Adipose tissue (tissue), 3 donors: ENCODE measurements around the gene LRRN4. TPM values are rescaled to one million over a fixed set of nuclear protein-coding genes. Genes with fewer than 3 reads are reported as not detected.
"Not testable (repeated sequence)": the region's sequence is repeated elsewhere in the genome, so short reads cannot be mapped to it uniquely, and the experiment has no call there.

ENCODE experiments used
- H3K27ac ChIP-seq: one replicate; pipeline ENCODE4 v1.5.1; 2013; ENCODE audit warnings: low read depth, low read length
- WGBS, 3 donors: extraction: QIAGEN DNeasy Blood & Tissue Kit; methylation state at CpG; one replicate each; pipeline ENCODE4 v1.1.7; 2013; 5-methylcytosine and 5-hydroxymethylcytosine counted together
- polyA plus RNA-seq, 3 donors: library from polyadenylated mRNA; stranded (reverse); fragments of 200-250 nt; gene quantifications; one replicate each; pipeline ENCODE4 v1.2.3, GENCODE V29; 2013
- donor health status: healthy with polysubstance abuse.
- donor health status: Bipolar disorder and iron deficiency.
- donor health status: healthy.

LRRN4 gene
- polyA plus RNA-seq, 3 donors = 0.69 to 1.7 (median 1.0) TPM

- 80 to 91% (median 88%) methylated on average over 8 of the region's 8 CpGs for WGBS, 3 donors
- no peak overlapping the region for H3K27ac ChIP-seq
These were observed 13.3 kb downstream of the LRRN4 start for GRCh38 chr20:6040540-6040939.

GRCh38 chr20:6039766-6040165 lies 14.1 kb downstream of the LRRN4 start:
- H3K27ac ChIP-seq = no peak overlapping the region
- 74 to 85% (median 76%) methylated on average over 5 of the region's 5 CpGs for WGBS, 3 donors

- H3K27ac ChIP-seq = no peak overlapping the region
These were observed 15.6 kb downstream of the LRRN4 start for GRCh38 chr20:6038256-6038655.

GRCh38 chr20:6037082-6037481 lies 16.8 kb downstream of the LRRN4 start:
- WGBS, 3 donors = 88 to 90% (median 90%) methylated on average over 1 of the region's 1 CpG
- H3K27ac ChIP-seq = no peak overlapping the region

More at GRCh38 chr20:6038256-6038655, 15.6 kb downstream of the LRRN4 start:
- WGBS, 3 donors = 85 to 96% (median 90%) methylated on average over 3 of the region's 3 CpGs

- no peak overlapping the region for H3K27ac ChIP-seq
These were observed 17.6 kb downstream of the LRRN4 start for GRCh38 chr20:6036213-6036612.

GRCh38 chr20:6034134-6034969 lies 19.5 kb downstream of the LRRN4 start:
- no peak overlapping the region for H3K27ac ChIP-seq
- WGBS, 3 donors = 18 to 45% (median 31%) methylated on average over 2 of the region's 2 CpGs

More at GRCh38 chr20:6036213-6036612, 17.6 kb downstream of the LRRN4 start:
- WGBS, 3 donors = 95 to 97% (median 96%) methylated on average over 4 of the region's 4 CpGs

GRCh38 chr20:6032907-6033306 lies 21.0 kb downstream of the LRRN4 start:
- whole genome bisulfite sequencing, 3 donors = 96 to 97% (median 97%) methylated on average over 8 of the region's 8 CpGs
- not testable (repeated sequence) for H3K27ac ChIP-seq

GRCh38 chr20:6030453-6031080 lies 23.3 kb downstream of the LRRN4 start:
- WGBS, 3 donors = 65 to 82% (median 81%) methylated on average over 6 of the region's 6 CpGs
- H3K27ac ChIP-seq = no peak overlapping the region

GRCh38 chr20:6029538-6029937 lies 24.3 kb downstream of the LRRN4 start:
- H3K27ac ChIP-seq = no peak overlapping the region
- WGBS, 3 donors = 65 to 68% (median 66%) methylated on average over 6 of the region's 6 CpGs

- H3K27ac ChIP-seq = no peak overlapping the region
These were observed 25.0 kb downstream of the LRRN4 start for GRCh38 chr20:6028818-6029217.

- no peak overlapping the region for H3K27ac ChIP-seq
- WGBS, 3 donors = 89 to 94% (median 93%) methylated on average over 3 of the region's 3 CpGs
These were observed 27.8 kb downstream of the LRRN4 start for GRCh38 chr20:6026051-6026450.

GRCh38 chr20:6024768-6025167 lies 29.1 kb downstream of the LRRN4 start:
- 97 to 98% (median 98%) methylated on average over 1 of the region's 1 CpG for WGBS, 3 donors

GRCh38 chr20:6017880-6018279 lies 36.0 kb downstream of the LRRN4 start:
- 92 to 96% (median 92%) methylated on average over 7 of the region's 7 CpGs for WGBS, 3 donors
- H3K27ac ChIP-seq = no peak overlapping the region

More at GRCh38 chr20:6024768-6025167, 29.1 kb downstream of the LRRN4 start:
- H3K27ac ChIP-seq = no peak overlapping the region

GRCh38 chr20:6017467-6017866 lies 36.4 kb downstream of the LRRN4 start:
- no peak overlapping the region for H3K27ac ChIP-seq

- H3K27ac ChIP-seq = no peak overlapping the region
- WGBS, 3 donors = 86 to 90% (median 90%) methylated on average over 4 of the region's 4 CpGs
These were observed 38.9 kb downstream of the LRRN4 start for GRCh38 chr20:6014957-6015356.

GRCh38 chr20:6014017-6014416 lies 39.8 kb downstream of the LRRN4 start:
- WGBS, 3 donors = 77 to 79% (median 78%) methylated on average over 3 of the region's 3 CpGs
- no peak overlapping the region for H3K27ac ChIP-seq

GRCh38 chr20:6012179-6012578 lies 41.7 kb downstream of the LRRN4 start:
- no peak overlapping the region for H3K27ac ChIP-seq
- WGBS, 3 donors = 96 to 98% (median 96%) methylated on average over 5 of the region's 5 CpGs

- H3K27ac ChIP-seq = no peak overlapping the region
- 18 to 30% (median 25%) methylated on average over 5 of the region's 5 CpGs for WGBS, 3 donors
These were observed 45.6 kb downstream of the LRRN4 start for GRCh38 chr20:6008254-6008653.

- no peak overlapping the region for H3K27ac ChIP-seq
- WGBS, 3 donors = 11 to 48% (median 40%) methylated on average over 3 of the region's 3 CpGs
These were observed 46.2 kb downstream of the LRRN4 start for GRCh38 chr20:6007529-6008103.
